ENCODE data around the gene NOS3.

Gene NOS3

GRCh38 chr7:150974468-150975391 is 16.1 kb upstream of the NOS3 start (continued):
- no peak for TF ChIP-seq ZNF596 (tag by site-specific recombination; IDR thresholded peaks at IDR 0.05)
- TF ChIP-seq ZNF398 (tag by site-specific recombination; IDR thresholded peaks at IDR 0.05), result peak; percentile 26; the same call in 1 of the 2 replicates
- TF ChIP-seq ZNF138 (tag by site-specific recombination; IDR thresholded peaks at IDR 0.05; ENCODE audit: borderline replicate concordance), result no peak
- no peak; the same call in 1 of the 2 replicates for TF ChIP-seq ZNF660 (tag by site-specific recombination; IDR thresholded peaks at IDR 0.05)
- no peak; the same call in 1 of the 2 replicates for TF ChIP-seq ZNF639 (tag by site-specific recombination; IDR thresholded peaks at IDR 0.05)
- peak; percentile 28; the same call in 1 of the 2 replicates for TF ChIP-seq KLF17 (tag by site-specific recombination; IDR thresholded peaks at IDR 0.05)
- no peak for TF ChIP-seq ZNF184 (tag by site-specific recombination; IDR thresholded peaks at IDR 0.05)
- no peak; the same call in none of the 2 replicates for TF ChIP-seq KLF10 (tag by site-specific recombination; IDR thresholded peaks at IDR 0.05)
- no peak for TF ChIP-seq ZNF513 (tag by site-specific recombination; IDR thresholded peaks at IDR 0.05)
- no peak for TF ChIP-seq MZF1 (tag by site-specific recombination; IDR thresholded peaks at IDR 0.05; ENCODE audit: borderline replicate concordance)
- no peak for TF ChIP-seq ZNF664 (tag by site-specific recombination; IDR thresholded peaks at IDR 0.05)
- no peak for TF ChIP-seq INSM2 (tag by site-specific recombination; IDR thresholded peaks at IDR 0.05)
- no peak for TF ChIP-seq SCRT1 (tag by site-specific recombination; IDR thresholded peaks at IDR 0.05; ENCODE audit: borderline replicate concordance)
- TF ChIP-seq ZNF747 (tag by site-specific recombination; IDR thresholded peaks at IDR 0.05), result no peak
- TF ChIP-seq ZNF629 (tag by site-specific recombination; IDR thresholded peaks at IDR 0.05), result peak; percentile 48; the same call in 1 of the 2 replicates
- TF ChIP-seq ZSCAN23 (tag by site-specific recombination; IDR thresholded peaks at IDR 0.05), result no peak
- no peak for TF ChIP-seq MYNN (tag by site-specific recombination; IDR thresholded peaks at IDR 0.05; ENCODE audit: borderline replicate concordance)
- no peak for TF ChIP-seq ZNF112 (tag by site-specific recombination; IDR thresholded peaks at IDR 0.05)
- TF ChIP-seq ZBTB7A (tag by site-specific recombination; IDR thresholded peaks at IDR 0.05; ENCODE audit: low read depth), result no peak; the same call in 1 of the 2 replicates
- TF ChIP-seq HIC1 (tag by site-specific recombination; IDR thresholded peaks at IDR 0.05), result 0 out of 2 replicates have a peak, but pooled peaks have one; percentile 20
- TF ChIP-seq ZNF37A (tag by site-specific recombination; IDR thresholded peaks at IDR 0.05), result no peak
- TF ChIP-seq ZNF366 (tag by site-specific recombination; conservative IDR thresholded peaks at IDR 0.05), result 0 out of 2 replicates have a peak, but pooled peaks have one; percentile 15
- TF ChIP-seq ZNF23 (tag by site-specific recombination; IDR thresholded peaks at IDR 0.05; ENCODE audit: borderline replicate concordance), result no peak
- no peak for TF ChIP-seq BCL11B (tag by site-specific recombination; IDR thresholded peaks at IDR 0.05; ENCODE audit: low read depth)
- TF ChIP-seq ZNF157 (tag by site-specific recombination; IDR thresholded peaks at IDR 0.05), result no peak
- TF ChIP-seq ZNF274 (IDR thresholded peaks at IDR 0.05; ENCODE audit: low read length), result no peak
- TF ChIP-seq ZNF274 (tag by site-specific recombination; IDR thresholded peaks at IDR 0.05; ENCODE audit: borderline replicate concordance), result no peak
- no peak for TF ChIP-seq ZNF404 (tag by site-specific recombination; IDR thresholded peaks at IDR 0.05)
- 0 out of 2 replicates have a peak, but pooled peaks have one; percentile 17 for TF ChIP-seq OSR2 (tag by site-specific recombination; IDR thresholded peaks at IDR 0.05)
- peak; percentile 59; the same call in 1 of the 2 replicates for TF ChIP-seq ZNF24 (tag by site-specific recombination; IDR thresholded peaks at IDR 0.05)

Data from HEK293 (cell line).